ENCODE data around the gene TRA2A. TPM values are rescaled to one million over a fixed set of nuclear protein-coding genes. Genes with fewer than 3 reads are reported as not detected.

The TRA2A gene
- total and polyA plus RNA-seq, 9 of the 15 experiments (the other 6 are each of a cell fraction or from before 2014, with no cell fraction given) = 22.7 to 210 (median 73.9) TPM

DNA sequence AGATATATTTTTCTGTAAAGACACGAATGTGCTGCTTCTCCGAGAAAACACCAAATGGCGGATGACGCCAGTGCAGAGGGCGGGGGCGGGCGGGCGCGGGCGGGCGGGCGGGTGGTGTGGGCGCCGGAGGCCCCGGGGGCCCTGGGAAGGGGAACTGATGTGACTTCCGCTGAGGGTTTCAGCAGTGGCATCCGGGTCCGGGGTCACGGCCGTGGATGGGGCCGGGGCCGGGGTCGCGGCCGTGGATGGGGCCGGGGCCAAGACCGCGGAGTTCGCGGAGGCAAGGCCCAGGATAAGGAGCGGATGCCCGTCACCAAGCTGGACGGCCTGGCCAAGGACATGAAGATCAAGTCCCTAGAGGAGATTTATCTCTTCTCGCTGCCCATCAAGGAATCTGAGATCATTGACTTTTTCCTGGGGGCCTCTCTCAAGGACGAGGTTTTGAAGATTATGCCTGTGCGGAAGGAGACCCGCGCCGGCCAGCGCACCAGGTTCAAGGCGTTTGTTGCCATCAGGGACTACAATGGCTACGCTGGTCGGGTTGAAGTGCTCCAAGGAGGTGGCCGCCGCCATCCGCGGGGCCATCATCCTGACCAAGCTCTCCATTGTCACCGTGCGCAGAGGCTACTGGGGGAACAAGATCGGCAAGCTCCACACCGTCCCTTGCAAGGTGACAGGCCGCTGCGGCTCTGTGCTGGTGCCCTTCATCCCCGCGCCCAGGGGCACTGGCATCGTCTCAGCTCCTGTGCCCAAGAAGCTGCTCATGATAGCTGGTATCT, 41.2 kb downstream of the TRA2A start:
- intact Hi-C loops (cut with micrococcal nuclease) (no loop called here), in situ Hi-C loops (cut with MboI) (no loop called here)
- FAIRE-seq (no peak), DNase-seq (ENCODE audit: extremely low read depth in 1 of 4, low spot score in 3 of 4) (peak; percentile 48 to 64 (median 58)), ATAC-seq (peak; percentile 82)
- H3K36me3 ChIP-seq (ENCODE audit: control insufficient read depth, insufficient read depth, low read length) = no peaks in the 10 kb centered on the region
- H3K27ac ChIP-seq (ENCODE audit: extremely low read depth, low read depth, low read length) = peak overlapping the region; percentile 73
- H4K20me1 ChIP-seq (replicated peaks; ENCODE audit: control insufficient read depth, insufficient read depth, low read length) = no peaks in the 10 kb centered on the region
- ChIA-PET POLR2A (interaction anchor here (0.6 to 1.6 kb wide), 7 partner anchors 8 to 33 kb away, joined by 3 to 4 read pairs (median 3); no protein-coding TSS in a partner anchor), CTCF (ENCODE audit: low intra/inter-chr PET ratio) (no interaction called here)
- 69% methylated on average over 23 of the region's 56 CpGs for WGBS (ENCODE audit: insufficient coverage, low coverage, missing lambda C conversion rate)
- peaks cover 9% of the 10 kb centered on the region; the same call in 2 of the 3 replicates for H3K79me2 ChIP-seq (ENCODE audit: control insufficient read depth, insufficient read depth, low read length)
- no peaks in the 10 kb centered on the region for H3K9me1 ChIP-seq (ENCODE audit: control insufficient read depth, insufficient read depth, low read length)
- H3K4me2 ChIP-seq (ENCODE audit: insufficient read depth, low read length) = peak overlapping the region; percentile 82
- TSS peak; percentile 91 for BruUV-seq (replicated peaks)
- no peaks in the 10 kb centered on the region for H3K9me3 ChIP-seq (replicated peaks; ENCODE audit: control insufficient read depth, insufficient read depth, low read depth, low read length)
- peaks cover 0 to 11% of the 10 kb centered on the region in 2 experiments; a peak in 3 of 5 replicates for H3K4me1 ChIP-seq (replicated peaks in 1 of 2; ENCODE audit: control insufficient read depth in 2 of 2, insufficient read depth in 2 of 2, low read length in 2 of 2)
- peak overlapping the region; percentile 47 for H3K4me3 ChIP-seq
- H2AFZ ChIP-seq (ENCODE audit: low read depth, low read length) = peak overlapping the region; percentile 78
- no peaks in the 10 kb centered on the region for H3K27me3 ChIP-seq (ENCODE audit: control insufficient read depth in 2 of 2, insufficient read depth in 2 of 2, low read length in 2 of 2)
- H3K9ac ChIP-seq (ENCODE audit: insufficient read depth in 1 of 2, low read depth in 2 of 2, low read length in 2 of 2) = peak overlapping the region; percentile 64 to 90
- TF ChIP-seq CCNT2 (IDR thresholded peaks at IDR 0.05; ENCODE audit: borderline replicate concordance, extremely low read depth, insufficient read length, low read depth, low read length) (peak; percentile 26), POLR2A (conservative IDR thresholded peaks at IDR 0.05) (peak; percentile 39; the same call in 1 of the 2 replicates), ZBTB17 (CRISPR knock-in tag; IDR thresholded peaks at IDR 0.05) (peak; percentile 93), TRIM28 (IDR thresholded peaks at IDR 0.05) (no peak), POLR2G (IDR thresholded peaks at IDR 0.05; ENCODE audit: low read depth, low read length) (peak; percentile 69), EWSR1 (IDR thresholded peaks at IDR 0.05; ENCODE audit: borderline replicate concordance, low read depth, partially characterized antibody) (no peak), RBFOX2 (IDR thresholded peaks at IDR 0.05; ENCODE audit: low read depth, low read length) (peak; percentile 64), SMARCE1 (IDR thresholded peaks at IDR 0.05) (no peak), NR2C1 (IDR thresholded peaks at IDR 0.05) (peak; percentile 71), NR2C1 (tag; IDR thresholded peaks at IDR 0.05) (peak; percentile 65), YY1 (IDR thresholded peaks at IDR 0.05; ENCODE audit: borderline replicate concordance in 1 of 3, control insufficient read depth in 1 of 3, extremely low read depth in 1 of 3, insufficient read depth in 3 of 3, insufficient read length in 1 of 3, insufficient replicate concordance in 2 of 3, low read depth in 1 of 3, low read length in 2 of 3) (peak in 1 of 3 experiments; percentile 57)
- TF ChIP-seq, protein P1, sequence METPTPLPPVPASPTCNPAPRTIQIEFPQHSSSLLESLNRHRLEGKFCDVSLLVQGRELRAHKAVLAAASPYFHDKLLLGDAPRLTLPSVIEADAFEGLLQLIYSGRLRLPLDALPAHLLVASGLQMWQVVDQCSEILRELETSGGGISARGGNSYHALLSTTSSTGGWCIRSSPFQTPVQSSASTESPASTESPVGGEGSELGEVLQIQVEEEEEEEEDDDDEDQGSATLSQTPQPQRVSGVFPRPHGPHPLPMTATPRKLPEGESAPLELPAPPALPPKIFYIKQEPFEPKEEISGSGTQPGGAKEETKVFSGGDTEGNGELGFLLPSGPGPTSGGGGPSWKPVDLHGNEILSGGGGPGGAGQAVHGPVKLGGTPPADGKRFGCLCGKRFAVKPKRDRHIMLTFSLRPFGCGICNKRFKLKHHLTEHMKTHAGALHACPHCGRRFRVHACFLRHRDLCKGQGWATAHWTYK (CRISPR knock-in tag; IDR thresholded peaks at IDR 0.05) = no peak
- TF ChIP-seq, protein P2, sequence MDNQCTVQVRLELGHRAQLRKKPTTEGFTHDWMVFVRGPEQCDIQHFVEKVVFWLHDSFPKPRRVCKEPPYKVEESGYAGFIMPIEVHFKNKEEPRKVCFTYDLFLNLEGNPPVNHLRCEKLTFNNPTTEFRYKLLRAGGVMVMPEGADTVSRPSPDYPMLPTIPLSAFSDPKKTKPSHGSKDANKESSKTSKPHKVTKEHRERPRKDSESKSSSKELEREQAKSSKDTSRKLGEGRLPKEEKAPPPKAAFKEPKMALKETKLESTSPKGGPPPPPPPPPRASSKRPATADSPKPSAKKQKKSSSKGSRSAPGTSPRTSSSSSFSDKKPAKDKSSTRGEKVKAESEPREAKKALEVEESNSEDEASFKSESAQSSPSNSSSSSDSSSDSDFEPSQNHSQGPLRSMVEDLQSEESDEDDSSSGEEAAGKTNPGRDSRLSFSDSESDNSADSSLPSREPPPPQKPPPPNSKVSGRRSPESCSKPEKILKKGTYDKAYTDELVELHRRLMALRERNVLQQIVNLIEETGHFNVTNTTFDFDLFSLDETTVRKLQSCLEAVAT (IDR thresholded peaks at IDR 0.05) = 0 out of 4 replicates have a peak, but pooled peaks of 1 of the 2 experiments have one; percentile 37
- TF ChIP-seq, protein P3, sequence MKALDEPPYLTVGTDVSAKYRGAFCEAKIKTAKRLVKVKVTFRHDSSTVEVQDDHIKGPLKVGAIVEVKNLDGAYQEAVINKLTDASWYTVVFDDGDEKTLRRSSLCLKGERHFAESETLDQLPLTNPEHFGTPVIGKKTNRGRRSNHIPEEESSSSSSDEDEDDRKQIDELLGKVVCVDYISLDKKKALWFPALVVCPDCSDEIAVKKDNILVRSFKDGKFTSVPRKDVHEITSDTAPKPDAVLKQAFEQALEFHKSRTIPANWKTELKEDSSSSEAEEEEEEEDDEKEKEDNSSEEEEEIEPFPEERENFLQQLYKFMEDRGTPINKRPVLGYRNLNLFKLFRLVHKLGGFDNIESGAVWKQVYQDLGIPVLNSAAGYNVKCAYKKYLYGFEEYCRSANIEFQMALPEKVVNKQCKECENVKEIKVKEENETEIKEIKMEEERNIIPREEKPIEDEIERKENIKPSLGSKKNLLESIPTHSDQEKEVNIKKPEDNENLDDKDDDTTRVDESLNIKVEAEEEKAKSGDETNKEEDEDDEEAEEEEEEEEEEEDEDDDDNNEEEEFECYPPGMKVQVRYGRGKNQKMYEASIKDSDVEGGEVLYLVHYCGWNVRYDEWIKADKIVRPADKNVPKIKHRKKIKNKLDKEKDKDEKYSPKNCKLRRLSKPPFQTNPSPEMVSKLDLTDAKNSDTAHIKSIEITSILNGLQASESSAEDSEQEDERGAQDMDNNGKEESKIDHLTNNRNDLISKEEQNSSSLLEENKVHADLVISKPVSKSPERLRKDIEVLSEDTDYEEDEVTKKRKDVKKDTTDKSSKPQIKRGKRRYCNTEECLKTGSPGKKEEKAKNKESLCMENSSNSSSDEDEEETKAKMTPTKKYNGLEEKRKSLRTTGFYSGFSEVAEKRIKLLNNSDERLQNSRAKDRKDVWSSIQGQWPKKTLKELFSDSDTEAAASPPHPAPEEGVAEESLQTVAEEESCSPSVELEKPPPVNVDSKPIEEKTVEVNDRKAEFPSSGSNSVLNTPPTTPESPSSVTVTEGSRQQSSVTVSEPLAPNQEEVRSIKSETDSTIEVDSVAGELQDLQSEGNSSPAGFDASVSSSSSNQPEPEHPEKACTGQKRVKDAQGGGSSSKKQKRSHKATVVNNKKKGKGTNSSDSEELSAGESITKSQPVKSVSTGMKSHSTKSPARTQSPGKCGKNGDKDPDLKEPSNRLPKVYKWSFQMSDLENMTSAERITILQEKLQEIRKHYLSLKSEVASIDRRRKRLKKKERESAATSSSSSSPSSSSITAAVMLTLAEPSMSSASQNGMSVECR (CRISPR knock-in tag; IDR thresholded peaks at IDR 0.05) = peak; percentile 30; the same call in 1 of the 2 replicates

All from K562 (cell line).